OCI-LY3 (cell line): Measurements from ENCODE around the gene SLCO4A1.

Experiments
- EZH2phosphoT487 ChIP-seq: fragments of 200-600 bp; shearing (Covaris generic); IDR thresholded peaks from 2 replicates; pipeline ENCODE4 v1.6.1; 2018; ENCODE audit warnings: antibody characterized with exemption, mixed run types, low read depth
- TF ChIP-seq, protein P1 (sequence below): fragments of 200-600, 300-600 bp; sonication (generic); IDR thresholded peaks from 2 replicates; pipeline ENCODE4 v1.5.1; 2014; ENCODE audit warnings: antibody characterized with exemption, low read length, low read depth

GRCh38 chr20:62621251-62622110 lies 20.8 kb upstream of the SLCO4A1 start:
- TF ChIP-seq, protein P1, sequence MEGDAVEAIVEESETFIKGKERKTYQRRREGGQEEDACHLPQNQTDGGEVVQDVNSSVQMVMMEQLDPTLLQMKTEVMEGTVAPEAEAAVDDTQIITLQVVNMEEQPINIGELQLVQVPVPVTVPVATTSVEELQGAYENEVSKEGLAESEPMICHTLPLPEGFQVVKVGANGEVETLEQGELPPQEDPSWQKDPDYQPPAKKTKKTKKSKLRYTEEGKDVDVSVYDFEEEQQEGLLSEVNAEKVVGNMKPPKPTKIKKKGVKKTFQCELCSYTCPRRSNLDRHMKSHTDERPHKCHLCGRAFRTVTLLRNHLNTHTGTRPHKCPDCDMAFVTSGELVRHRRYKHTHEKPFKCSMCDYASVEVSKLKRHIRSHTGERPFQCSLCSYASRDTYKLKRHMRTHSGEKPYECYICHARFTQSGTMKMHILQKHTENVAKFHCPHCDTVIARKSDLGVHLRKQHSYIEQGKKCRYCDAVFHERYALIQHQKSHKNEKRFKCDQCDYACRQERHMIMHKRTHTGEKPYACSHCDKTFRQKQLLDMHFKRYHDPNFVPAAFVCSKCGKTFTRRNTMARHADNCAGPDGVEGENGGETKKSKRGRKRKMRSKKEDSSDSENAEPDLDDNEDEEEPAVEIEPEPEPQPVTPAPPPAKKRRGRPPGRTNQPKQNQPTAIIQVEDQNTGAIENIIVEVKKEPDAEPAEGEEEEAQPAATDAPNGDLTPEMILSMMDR = no peak
- TF ChIP-seq EZH2phosphoT487 = no peak
